Activated CD8-positive, alpha-beta memory T cell treated with anti-CD3 and anti-CD28 coated beads, Interleukin-2, amount 50 U/mL, for 24 hours (primary cell): ENCODE results near the gene SUN1.

ENCODE experiments used
- DNase-seq: peaks from one replicate; pipeline ENCODE4 v3.0.0-alpha.2; 2020; ENCODE audit errors: extremely low read depth

SUN1 gene

GRCh38 chr7:877312-878232, 45.3 kb downstream of the SUN1 start:
- no peak for DNase-seq

GRCh38 chr7:879093-879492, 46.8 kb downstream of the SUN1 start:
- no peak for DNase-seq

- no peak for DNase-seq
These were observed 47.4 kb downstream of the SUN1 start for GRCh38 chr7:879706-880105.

- DNase-seq, result no peak
These were observed 48.2 kb downstream of the SUN1 start for GRCh38 chr7:880450-880849.

- DNase-seq, result no peak
These were observed 49.4 kb downstream of the SUN1 start for GRCh38 chr7:881441-882234.

GRCh38 chr7:882336-883035, 50.2 kb downstream of the SUN1 start:
- DNase-seq, result no peak

GRCh38 chr7:883055-884021, 51.1 kb downstream of the SUN1 start:
- DNase-seq, result no peak

- no peak for DNase-seq
These were observed 52.1 kb downstream of the SUN1 start for GRCh38 chr7:884191-885003.

- no peak for DNase-seq
These were observed 53.1 kb downstream of the SUN1 start for GRCh38 chr7:885261-885892.

- DNase-seq, result no peak
These were observed 53.8 kb downstream of the SUN1 start for GRCh38 chr7:885893-886625.

- no peak for DNase-seq
These were observed 54.6 kb downstream of the SUN1 start for GRCh38 chr7:886626-887487.

- DNase-seq, result no peak
These were observed 55.2 kb downstream of the SUN1 start for GRCh38 chr7:887488-887820.

- no peak for DNase-seq
These were observed 56.1 kb downstream of the SUN1 start for GRCh38 chr7:888081-889024.

- no peak for DNase-seq
These were observed 56.7 kb downstream of the SUN1 start for GRCh38 chr7:889025-889390.

- no peak for DNase-seq
These were observed 57.1 kb downstream of the SUN1 start for GRCh38 chr7:889391-889790.

GRCh38 chr7:890868-891267, 58.6 kb downstream of the SUN1 start:
- no peak for DNase-seq

- no peak for DNase-seq
These were observed 59.0 kb downstream of the SUN1 start for GRCh38 chr7:891291-891690.
